ENCODE data around the gene MPPED1.

Gene MPPED1, protein sequence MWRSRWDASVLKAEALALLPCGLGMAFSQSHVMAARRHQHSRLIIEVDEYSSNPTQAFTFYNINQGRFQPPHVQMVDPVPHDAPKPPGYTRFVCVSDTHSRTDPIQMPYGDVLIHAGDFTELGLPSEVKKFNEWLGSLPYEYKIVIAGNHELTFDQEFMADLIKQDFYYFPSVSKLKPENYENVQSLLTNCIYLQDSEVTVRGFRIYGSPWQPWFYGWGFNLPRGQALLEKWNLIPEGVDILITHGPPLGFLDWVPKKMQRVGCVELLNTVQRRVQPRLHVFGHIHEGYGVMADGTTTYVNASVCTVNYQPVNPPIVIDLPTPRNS

DNA sequence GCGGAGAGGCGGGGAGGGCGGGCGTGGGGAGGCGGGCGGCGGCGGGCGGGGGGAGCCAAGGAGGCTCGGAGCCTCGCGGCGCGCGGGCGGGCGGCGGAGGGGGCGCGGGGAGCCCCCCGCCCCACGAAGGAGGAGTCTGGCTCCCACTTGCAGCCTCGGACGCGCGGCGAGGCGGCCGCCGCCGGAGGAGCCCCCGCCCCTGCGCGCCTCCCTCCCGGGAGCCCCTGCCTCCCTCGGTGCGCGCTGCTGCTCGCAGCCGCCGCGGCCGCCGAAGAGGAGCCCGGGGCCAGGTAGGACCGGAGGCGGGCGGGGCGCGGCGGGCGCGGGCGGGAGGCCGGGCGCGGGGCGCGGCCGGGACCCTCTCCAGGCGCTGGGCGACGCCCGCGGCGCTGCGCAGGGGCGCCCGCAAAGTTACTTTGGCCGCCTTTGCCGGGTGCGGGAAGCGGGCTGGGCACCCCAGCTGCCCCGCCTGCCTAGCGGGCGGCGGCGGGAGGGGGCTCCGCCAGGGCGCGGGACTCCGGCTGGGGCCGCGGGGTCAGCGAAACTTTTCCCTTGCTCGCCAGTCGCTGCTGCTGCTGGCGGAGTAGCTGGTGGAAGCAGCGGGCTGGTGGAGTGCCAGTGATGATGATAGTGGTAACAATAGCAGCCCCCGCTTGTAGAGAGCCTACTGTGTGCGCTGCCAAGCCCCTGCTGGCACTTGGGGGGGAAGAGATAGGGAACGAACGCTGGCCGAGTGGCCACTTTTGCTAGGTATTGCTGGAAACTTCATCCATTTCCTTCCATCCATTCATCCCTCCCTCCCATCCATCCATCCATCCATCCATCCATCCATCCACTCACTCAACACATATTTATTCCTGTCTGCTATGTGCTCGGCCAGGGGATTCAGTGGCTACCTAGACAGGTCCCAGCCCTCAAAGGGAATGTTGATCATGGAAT lies at the start of gene MPPED1:
TSS of gene MPPED1 (plus strand) at position 146 of the 939 bp plus-strand sequence. CDS start 12,972 bp downstream, outside the sequence.
- no peak for DNase-seq (ENCODE audit: low read depth)

DNA sequence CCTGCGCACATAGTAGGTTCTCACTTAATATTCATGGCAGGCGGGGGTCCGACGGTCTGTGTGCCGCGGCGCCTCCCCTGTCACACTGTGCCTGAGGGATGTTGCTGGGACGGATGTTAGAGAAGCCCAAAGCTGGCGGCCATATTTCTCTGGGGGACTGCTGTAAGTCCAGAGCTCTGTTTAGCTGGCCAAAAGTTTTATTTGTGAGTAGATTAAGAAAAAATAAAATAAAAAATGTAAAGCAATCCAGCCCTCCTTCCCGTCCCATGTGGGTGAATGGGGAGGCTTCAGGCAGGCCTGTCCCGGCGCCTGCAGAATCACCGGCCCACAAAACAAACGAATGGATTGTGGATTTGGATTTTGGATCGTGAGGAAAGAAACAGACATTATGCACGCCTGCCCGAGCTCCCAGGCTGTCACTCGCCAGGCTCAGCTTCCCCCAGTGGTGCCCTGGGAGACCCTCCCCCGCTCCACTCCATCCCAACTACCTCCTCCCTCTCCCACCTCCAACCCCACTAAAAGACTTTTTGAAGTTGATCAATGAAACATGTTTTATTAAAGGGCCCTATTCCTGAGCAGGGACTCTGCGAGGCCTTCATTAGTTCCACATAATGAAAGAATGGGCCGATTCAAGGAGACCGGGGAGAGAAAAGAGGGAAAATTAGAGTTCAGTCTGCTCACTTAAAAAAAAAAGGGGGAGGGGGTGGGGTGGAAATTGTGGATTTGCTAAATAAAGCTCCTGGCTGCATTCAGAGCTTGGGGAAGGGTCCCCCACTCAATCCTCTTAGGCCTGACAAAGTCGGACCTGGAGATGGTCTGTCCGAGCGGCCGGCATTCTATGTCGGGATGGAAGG lies 48.3 kb upstream of the MPPED1 start:
- no peak for DNase-seq (ENCODE audit: low read depth)

DNA sequence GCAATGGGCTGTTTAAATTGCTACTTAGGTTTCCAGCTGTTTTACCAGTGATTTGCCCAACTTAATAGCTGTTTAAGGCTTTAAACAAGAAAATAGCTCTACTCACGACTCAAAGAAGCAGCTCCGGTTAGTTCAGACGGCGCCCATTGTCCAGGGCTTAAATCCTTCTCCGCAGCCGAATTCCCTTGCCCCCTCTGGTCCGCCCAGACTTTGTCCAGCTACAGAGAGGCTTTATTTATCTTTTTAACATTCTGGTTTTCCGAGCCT lies 47.7 kb upstream of the MPPED1 start:
- no peak for DNase-seq (ENCODE audit: low read depth)

DNA sequence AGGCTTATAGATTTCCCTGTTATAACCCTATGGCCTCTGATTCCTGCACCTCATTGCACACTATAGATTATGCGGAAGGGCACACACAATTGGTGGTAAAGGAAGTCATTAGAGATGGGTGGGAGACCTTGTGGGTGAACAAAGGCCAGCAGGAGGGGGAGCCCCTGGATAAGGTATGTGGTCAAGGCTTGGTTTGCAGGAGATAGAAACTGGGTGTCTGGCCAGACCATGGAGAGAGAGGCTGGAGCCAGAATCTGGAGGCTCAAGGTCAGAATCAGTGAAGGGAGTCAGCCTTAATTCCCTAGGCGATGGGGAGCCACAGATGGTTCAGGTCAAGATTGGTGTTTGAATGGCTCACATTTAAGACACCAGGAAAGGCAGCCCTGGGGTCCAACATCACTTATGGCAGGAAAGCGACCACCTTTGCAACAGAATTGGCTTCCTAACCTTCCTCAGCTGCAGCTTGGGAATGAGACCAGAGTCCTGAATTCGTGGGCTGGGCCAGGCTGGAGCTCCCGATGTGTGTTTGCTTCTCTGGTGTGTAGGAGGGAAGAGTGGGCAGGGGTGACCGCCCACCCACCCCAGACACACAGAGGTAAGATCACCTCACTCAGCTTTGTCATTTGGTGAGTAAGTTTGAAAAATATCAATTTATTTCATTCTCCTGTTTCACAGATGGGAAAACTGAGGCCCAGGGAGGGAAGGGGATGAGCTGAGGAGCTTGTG lies 45.9 kb upstream of the MPPED1 start:
- no peak for DNase-seq (ENCODE audit: low read depth)

DNA sequence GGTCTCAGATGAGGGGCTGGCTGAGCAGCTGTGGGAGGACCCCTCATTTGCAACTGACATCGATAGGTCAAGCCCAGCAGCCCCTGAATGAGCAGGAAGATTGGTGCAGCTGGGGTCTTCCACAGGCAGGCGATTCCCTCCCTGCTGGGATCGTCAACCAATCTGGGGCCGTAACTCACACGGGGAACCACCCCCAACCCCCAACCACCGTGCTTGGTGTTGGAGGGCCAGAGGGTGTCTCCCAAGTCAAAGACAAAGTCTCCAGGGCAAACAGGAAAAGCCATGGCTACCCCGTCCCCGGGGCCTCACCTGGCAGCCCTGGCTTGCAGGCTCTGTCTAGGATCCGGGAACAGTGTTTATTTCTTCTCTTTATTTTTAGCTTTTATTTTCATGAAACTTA lies 41.8 kb upstream of the MPPED1 start:
- no peak for DNase-seq (ENCODE audit: low read depth)

DNA sequence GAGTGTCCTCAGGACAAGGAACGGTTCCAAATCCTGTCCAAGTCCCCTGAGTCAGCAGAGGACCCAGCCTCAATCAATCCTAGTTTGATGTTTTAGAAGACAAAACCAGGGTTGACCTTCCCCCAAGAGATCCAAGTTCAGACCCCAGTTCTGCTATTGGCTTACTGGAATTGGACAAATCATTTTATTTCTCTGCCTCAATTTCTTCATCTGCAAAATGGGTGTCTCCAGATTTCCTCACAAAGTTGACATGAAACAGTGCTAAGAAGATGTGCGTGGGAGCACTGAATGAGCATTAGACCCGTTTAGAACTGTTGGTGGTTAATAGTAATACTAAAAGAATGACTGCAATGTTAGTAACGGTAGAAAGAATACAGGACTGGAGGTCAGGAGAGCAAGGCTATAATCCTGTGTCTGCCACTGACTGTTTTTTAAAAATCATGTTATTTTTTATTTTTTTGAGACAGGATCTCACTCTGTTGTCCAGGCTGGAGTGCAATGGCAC lies 35.8 kb upstream of the MPPED1 start:
- no peak for DNase-seq (ENCODE audit: low read depth)

DNA sequence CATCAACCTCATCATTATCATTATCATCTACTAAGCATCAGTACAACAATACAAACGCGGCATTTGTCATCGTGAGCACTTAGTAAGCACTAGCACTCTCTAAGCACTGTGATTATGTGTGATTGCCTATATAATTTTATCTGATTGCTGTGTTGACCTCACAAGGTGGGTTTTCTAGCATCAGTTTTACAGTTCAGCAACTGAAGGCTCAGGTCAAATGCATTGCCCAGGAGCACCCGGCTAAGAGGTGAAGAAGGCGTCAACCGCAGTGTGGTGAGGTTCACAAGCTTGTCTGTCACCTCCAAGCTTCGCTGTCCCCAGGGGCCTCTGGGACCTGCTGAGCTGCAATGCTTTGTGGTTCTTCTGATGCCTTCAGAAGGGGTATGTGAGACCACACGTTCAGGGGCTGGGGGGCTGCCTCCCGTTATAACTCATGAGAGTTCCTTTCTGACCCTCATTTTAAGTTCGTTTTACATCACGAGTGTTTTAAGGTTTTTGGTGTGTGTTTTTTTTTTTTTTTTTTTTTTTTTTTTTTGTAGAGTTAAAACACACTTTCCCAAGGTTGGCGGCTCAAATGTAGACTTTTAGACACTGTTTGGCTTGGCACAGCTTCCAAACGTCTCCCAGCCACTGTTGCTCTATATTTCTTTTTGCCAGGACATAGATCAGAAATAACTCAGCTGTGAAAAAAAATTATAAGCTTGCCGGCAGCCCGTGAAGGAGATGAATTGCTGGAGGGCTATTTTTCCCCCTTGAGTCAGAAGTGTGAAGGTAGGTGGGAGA lies 34.9 kb upstream of the MPPED1 start:
- DNase-seq (ENCODE audit: low read depth): peak; percentile 40

DNA sequence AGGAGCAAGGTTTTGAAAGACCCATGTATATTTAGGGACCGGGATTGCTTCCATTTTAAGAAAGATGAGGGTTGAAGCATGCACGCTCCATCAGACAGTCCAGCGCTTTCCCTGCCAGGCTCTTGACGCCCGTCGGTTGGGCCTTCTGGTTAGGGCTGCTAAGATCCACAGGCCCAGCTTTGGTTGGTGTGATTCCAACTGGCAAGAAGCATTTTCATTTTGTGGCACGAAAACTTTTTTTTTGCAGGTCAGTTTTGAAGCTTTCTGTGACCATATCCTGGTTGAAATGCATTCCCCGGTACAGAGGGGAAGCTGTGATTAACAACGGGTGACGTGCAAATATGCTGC lies 34.3 kb upstream of the MPPED1 start:
- DNase-seq (ENCODE audit: low read depth): no peak

DNA sequence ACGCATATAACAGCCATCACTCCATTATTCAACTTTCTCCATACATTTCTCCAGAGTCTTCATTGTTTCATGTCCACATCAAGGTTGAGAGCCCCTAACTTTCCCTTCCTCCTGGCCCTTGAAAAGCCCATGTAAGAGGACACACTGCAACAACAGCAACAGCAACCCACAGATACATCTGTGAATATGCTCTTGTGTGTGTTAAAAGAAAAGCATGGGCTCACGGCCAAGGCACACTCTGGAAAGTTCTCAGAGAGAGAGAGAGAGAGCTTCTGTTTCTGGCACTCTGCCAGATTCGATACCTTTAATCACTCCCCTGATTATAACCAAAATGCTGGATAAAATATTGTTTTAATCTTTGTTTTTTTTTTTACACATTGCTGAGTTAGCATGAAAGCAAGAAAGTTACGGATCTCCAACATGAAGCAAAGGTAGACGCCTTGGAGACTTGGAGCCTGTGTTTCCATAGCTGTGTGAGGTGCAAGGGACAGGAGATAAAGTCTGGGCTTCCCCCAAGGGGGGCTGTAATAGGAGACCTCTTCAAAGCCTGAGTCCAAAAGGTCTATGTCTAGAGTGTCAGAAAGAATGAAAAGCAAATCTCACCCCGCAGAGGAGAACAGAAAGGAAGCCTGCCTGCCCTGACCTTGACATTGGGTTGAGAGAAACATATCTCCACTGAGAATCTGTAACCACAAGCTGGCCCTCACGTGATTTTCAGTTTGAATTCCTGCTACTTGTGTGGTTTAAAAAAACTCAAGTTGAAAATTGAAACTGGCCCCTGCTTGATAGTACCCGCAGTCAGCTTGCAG lies 33.7 kb upstream of the MPPED1 start:
- no peak for DNase-seq (ENCODE audit: low read depth)

DNA sequence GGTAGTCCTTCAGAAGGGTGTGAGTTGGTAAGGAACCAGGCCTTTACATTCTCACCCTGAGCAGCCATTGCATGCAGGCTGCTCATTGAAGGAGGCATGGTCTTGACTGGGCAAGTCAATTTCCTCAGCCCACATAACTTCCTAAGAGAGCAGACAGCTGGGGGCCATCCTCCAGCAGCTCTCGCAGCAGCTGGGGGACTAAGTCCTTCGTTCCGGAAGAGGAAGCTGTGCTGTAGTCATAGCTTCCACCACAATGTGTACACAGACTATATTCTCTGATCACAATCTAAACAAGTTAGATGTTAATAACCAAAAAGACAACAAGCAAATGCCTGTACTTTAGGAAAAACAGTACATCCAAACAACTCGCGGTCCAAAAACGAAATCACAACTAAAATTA lies 30.1 kb upstream of the MPPED1 start:
- DNase-seq (ENCODE audit: low read depth): no peak

DNA sequence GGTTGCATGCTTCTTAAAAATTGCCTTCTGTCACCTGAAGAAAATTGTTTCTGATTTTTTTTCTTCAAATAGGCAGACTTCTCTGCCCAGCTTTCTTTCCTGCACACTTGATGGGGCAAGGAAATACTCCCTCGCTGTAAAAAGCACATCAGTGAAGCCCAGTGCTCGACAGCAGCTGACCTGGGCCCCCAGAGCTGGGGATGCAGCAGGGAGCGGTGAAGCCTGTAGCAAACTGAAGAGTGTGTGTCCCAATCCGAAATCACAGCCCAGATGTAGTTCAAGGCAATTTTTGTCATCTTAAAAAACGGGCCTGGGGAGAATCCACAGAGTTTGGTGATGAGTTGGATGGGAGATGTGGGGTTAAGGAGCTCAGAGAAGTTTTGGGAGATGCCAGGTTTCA lies 27.0 kb upstream of the MPPED1 start:
- DNase-seq (ENCODE audit: low read depth): no peak

DNA sequence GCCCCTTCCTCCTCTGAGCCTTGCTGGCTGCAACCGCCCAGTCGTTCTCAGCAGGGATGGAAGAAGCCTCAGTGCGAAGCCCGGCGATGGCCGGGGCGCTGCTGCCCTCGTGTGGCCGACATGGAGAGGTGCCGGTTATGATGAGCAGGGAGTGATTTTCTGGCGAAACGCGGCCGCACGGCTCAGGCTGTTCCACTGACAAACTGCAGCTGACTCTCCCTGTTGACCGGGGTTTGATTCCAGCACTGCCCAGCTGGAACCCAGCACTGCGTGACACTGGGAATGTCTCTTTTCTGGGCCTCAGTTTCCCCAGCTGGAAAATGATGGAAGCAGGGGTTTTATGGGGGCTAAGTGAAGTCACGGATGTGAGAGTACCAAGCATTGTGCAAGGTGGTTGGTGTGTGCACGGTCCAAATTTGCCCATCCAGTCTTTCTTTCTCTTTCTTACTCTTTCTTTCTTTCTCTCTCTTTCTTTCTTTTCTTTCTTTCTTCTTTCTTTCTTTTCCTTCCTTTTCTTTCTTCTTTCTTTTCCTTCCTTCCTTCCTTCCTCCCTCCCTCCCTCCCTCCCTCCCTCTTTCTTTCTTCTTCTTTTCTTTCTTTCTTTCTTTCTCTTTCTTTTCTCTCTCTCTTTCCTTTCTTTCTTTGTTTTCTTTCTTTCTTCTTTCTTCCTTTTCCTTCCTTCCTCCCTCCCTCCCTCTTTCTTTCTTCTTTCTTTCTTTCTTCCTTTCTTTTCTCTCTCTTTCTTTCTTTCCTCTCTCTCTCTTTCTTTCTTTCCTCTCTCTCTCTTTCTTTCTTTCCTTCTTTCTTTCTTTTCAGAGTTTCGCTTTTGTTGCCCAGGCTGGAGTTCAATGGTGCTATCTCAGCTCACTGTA lies 25.8 kb upstream of the MPPED1 start:
- peak; percentile 44 for DNase-seq (ENCODE audit: low read depth)

DNA sequence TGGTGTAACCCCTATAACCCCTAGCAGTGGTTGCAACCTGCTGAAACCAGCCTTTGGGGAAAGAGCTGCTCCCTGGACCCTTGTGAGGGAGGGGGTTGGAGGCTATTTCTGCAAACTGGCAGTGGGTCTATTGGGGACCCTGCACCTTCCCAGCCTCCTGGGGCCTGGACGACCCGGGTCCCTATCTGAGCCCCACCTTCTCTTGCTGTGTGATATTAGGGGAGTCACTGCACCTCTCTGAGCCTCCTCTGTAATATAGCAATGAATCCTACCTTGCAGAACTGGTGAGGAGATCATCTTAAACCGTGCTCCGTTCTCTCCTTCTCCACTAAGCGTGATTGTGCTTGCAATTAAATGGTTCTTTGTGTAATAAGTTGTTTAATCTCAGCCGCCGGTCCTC lies 24.0 kb upstream of the MPPED1 start:
- no peak for DNase-seq (ENCODE audit: low read depth)

DNA sequence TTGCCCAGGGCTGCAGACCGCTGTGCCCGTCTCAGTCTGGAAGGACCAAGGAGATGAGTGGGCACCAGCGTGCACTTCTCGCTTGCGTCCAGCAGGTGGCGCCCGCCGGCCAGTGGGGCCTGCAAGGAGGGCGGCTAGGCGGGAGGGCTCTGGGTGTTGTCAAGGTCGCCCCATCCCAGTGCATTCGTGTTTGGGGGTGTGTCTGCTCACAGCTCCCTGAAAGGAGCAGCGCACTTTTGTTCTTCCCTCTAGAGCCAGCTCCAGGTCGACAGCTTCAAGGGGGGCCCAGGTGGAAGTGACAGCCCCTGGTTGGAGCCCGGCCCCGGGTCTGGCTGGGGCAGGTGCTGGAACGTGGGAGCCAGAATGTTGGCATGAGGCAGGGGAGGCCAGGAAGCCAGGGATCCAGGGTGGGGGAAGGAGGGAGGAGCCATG lies 23.4 kb upstream of the MPPED1 start:
- DNase-seq (ENCODE audit: low read depth): peak; percentile 58

DNA sequence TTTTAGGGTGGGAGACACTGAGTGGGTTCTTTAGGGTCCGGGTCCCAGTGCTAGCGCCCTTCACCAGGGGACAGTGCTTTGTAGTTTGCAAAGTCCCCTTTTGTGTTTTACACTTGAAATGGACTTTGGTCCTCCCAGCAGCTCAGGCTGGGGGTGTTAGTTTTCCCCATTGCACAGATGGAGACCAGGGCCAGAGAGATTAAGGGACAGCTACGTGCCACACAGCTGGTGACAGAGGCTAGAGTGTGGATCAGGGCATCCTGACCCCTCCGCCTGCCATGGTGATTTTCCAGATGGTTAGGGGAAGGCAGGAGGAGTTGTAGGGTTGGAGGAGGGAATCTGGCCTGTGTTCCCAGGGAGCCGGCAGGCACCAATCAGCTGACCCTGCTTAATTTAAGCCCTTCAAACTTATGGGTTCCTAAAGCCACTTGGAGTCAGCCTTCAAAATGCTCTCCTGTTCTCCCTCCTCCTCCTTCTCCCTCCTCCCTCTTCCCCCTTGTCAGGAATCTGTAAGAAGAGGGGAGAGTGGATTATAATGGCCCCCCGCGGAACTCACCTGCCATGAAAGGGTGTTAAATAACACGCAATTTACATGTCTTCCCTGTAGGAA lies 22.5 kb upstream of the MPPED1 start:
- DNase-seq (ENCODE audit: low read depth): no peak

DNA sequence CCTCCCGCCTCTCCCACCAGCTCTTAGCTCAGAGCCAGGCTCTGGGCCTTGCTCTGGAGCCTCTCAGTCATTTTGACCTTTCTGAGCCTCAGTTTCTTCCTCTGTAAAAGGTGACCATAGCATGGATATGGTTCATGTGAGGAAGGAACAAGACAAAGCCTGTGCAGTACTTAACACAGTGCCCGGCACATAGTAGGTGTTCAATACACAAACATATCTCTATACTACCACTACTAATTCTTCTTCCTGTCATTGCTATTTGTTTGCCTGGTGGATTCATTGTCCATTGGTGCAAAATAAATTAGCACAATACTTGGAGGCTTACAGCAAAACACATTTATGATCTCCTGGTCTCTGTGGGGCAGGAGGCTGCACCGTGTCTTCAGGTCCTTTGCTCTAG lies 21.6 kb upstream of the MPPED1 start:
- DNase-seq (ENCODE audit: low read depth): no peak

DNA sequence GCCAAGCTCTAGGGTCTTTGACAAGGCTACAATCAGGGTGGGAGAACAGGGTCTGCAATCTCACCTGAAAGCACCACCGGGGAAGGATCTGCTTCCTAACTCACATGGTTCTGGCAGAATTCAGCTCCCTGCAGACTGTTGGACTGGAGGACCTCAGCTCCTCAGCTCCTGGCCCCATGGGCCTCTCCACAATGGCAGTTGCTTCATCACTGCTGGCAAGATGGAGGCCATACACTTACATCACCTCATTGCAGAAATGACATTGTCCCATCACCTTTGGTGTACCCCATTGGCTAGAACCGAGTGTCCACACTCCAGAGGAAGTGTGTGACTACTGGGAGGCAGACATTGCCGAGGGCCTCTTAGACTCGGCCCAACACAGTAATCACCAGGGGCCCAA lies 20.9 kb upstream of the MPPED1 start:
- no peak for DNase-seq (ENCODE audit: low read depth)

DNA sequence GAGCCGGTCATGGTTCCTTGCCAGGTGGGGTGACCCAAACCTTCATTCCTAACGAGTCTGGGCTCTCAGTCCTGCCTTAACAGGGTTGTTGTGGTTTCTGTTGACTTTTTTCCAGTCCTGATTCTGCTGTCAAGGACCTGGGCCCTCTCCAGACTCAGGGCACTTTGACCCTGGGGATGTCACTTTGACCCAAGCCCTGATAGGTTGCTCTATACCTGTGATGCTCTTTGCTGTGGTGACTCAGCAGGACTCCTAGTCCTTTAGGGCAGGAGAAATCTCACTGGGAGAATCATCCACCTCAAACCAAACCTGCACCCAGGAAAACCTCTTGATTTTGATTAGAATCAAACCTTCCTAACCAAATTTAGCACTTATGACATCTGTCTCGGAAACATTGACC lies 20.5 kb upstream of the MPPED1 start:
- DNase-seq (ENCODE audit: low read depth): no peak

Measured in stimulated activated CD8-positive, alpha-beta memory T cell treated with anti-CD3 and anti-CD28 coated beads, Interleukin-12 subunit alpha, Interleukin-12 subunit beta, amount 100 ng/mL, for 4 hours (primary cell).